ENCODE results near the gene MIF. TPM values are rescaled to one million over a fixed set of nuclear protein-coding genes. Genes with fewer than 3 reads are reported as not detected.
A peak's percentile ranks its signal among the peaks of the same experiment; 100 is the strongest.

Gene MIF
- total RNA-seq: 1,000 to 10,000 TPM; 1,485 to 1,525 TPM

DNA sequence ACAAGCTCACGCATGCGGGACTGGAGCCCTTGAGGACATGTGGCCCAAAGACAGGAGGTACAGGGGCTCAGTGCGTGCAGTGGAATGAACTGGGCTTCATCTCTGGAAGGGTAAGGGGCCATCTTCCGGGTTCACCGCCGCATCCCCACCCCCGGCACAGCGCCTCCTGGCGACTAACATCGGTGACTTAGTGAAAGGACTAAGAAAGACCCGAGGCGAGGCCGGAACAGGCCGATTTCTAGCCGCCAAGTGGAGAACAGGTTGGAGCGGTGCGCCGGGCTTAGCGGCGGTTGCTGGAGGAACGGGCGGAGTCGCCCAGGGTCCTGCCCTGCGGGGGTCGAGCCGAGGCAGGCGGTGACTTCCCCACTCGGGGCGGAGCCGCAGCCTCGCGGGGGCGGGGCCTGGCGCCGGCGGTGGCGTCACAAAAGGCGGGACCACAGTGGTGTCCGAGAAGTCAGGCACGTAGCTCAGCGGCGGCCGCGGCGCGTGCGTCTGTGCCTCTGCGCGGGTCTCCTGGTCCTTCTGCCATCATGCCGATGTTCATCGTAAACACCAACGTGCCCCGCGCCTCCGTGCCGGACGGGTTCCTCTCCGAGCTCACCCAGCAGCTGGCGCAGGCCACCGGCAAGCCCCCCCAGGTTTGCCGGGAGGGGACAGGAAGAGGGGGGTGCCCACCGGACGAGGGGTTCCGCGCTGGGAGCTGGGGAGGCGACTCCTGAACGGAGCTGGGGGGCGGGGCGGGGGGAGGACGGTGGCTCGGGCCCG is at the start of gene MIF:
TSS of gene MIF (plus strand) at position 439 of the 765 bp plus-strand sequence. CDS start at position 531, 92 bp downstream.
- ChIA-PET CTCF (interaction anchor here (0.7 to 2.0 kb wide), 23 partner anchors 9 to 349 kb away, joined by 3 to 28 read pairs (median 5); partner anchors contain the start of genes CABIN1, CHCHD10 and SLC2A11), POLR2A (interaction anchor here (0.6 to 9.2 kb wide), 23 partner anchors 9 to 538 kb away, joined by 3 to 125 read pairs (median 4); partner anchors contain the start of gene SLC2A11)
- no peaks in the 10 kb centered on the region for H3K27me3 Mint-ChIP-seq
- H3K4me3 Mint-ChIP-seq: peak within 1 kb of the TSS; percentile 94
- H3K9me3 Mint-ChIP-seq: no peaks in the 10 kb centered on the region
- H3K36me3 Mint-ChIP-seq (ENCODE audit: low read depth): peaks cover 36% of the 10 kb centered on the region
- TF ChIP-seq, protein P1, sequence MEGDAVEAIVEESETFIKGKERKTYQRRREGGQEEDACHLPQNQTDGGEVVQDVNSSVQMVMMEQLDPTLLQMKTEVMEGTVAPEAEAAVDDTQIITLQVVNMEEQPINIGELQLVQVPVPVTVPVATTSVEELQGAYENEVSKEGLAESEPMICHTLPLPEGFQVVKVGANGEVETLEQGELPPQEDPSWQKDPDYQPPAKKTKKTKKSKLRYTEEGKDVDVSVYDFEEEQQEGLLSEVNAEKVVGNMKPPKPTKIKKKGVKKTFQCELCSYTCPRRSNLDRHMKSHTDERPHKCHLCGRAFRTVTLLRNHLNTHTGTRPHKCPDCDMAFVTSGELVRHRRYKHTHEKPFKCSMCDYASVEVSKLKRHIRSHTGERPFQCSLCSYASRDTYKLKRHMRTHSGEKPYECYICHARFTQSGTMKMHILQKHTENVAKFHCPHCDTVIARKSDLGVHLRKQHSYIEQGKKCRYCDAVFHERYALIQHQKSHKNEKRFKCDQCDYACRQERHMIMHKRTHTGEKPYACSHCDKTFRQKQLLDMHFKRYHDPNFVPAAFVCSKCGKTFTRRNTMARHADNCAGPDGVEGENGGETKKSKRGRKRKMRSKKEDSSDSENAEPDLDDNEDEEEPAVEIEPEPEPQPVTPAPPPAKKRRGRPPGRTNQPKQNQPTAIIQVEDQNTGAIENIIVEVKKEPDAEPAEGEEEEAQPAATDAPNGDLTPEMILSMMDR (IDR thresholded peaks at IDR 0.05): peak; percentile 85
- peaks cover 21% of the 10 kb centered on the region for H3K4me1 Mint-ChIP-seq (ENCODE audit: low read depth)
- intact Hi-C loops (cut with micrococcal nuclease): no loop called here
- DNase-seq (peak; percentile 96), ATAC-seq (peak; percentile 91)
- peak within 1 kb of the TSS; percentile 99 for H3K27ac Mint-ChIP-seq

DNA sequence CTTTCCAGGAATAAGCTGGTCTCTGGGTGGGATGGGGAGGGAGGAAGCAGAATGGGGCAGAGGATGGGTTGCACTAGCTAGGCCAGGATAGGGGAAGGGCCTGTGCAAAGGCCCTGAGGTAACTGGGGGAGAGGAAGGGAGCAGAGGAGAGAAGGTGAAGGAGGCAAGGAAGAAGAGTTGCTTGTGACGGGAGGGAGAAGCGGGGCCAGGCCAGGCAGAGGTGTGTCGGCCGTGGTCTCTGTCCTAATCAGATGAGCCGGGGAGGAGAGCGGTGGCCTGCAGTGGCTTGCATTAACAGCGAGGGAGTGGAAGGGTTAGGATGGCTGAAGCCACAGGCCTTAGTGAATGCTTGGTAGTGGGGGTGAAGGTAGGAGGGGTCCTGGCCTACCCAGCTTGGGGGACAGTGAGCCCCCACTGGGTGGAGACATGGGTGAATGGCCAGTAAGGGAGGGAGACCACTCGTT is 49.4 kb upstream of the MIF start:
- CTCF ChIA-PET: interaction anchor here (1.0 to 1.5 kb wide), 5 partner anchors 13 to 253 kb away, joined by 3 to 4 read pairs (median 3); partner anchors contain the start of genes MIF and SLC2A11
- Mint-ChIP-seq H3K27me3 (no peaks in the 10 kb centered on the region), H3K27ac (no peak overlapping the region), H3K4me3 (no peak overlapping the region), H3K9me3 (no peaks in the 10 kb centered on the region), H3K4me1 (ENCODE audit: low read depth) (peaks cover 9% of the 10 kb centered on the region), H3K36me3 (ENCODE audit: low read depth) (no peaks in the 10 kb centered on the region)
- DNase-seq (no peak), ATAC-seq (no peak)
- TF ChIP-seq, protein P1 (IDR thresholded peaks at IDR 0.05): no peak
- POLR2A ChIA-PET: interaction anchor here (1.3 kb wide), 1 partner anchor 46 kb away, joined by 4 read pairs; no protein-coding TSS in a partner anchor
- intact Hi-C loops (cut with micrococcal nuclease): loop anchor here (5.0 kb wide), 1 partner anchor 77 kb away; the partner anchor contains the start of gene CHCHD10

DNA sequence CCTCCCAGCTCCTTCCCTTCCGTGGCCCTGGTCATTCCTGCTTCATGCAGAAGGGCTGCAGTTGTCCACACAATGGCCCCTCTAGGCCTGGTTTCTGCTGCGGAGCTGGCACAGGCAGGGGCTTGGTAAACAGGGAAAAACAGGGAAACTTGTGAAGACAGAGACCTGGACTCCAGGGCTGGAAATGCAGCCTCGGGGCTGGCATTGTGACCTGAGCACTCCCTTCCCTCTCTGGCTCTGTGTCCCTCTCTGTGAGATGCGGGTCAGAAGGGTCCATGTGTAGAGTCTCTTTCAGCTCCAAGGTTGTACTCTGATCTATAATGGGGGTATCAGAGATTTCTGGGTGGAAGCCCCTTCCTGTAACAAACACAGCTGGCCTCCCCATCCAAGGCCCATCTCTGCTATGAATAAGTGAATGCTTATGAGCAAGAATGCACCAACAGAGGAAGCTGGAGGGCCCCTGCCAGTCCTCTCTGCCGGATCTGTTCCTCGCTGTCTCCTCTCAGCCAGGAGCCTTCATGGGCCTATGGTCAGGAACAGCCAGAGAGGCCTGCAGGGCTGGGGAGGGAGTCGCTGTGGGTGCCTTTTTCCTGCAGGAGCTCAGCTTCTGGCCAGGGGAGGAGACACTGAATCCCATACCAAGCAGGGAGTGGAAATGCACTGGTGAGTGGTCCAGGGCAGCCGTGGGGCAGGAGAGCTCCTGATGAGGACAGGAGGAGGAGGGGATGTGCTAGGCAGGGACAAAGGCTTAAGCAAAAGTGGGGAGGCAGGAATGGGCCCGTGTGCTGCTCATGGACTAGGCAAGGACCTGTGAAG is 48.7 kb upstream of the MIF start:
- DNase-seq (no peak), ATAC-seq (no peak)
- Mint-ChIP-seq H3K4me1 (ENCODE audit: low read depth) (peaks cover 7% of the 10 kb centered on the region), H3K4me3 (no peak overlapping the region), H3K27ac (no peak overlapping the region), H3K27me3 (no peaks in the 10 kb centered on the region), H3K36me3 (ENCODE audit: low read depth) (no peaks in the 10 kb centered on the region), H3K9me3 (no peaks in the 10 kb centered on the region)
- TF ChIP-seq, protein P1 (IDR thresholded peaks at IDR 0.05): no peak
- CTCF ChIA-PET: interaction anchor here (0.8 to 1.6 kb wide), 6 partner anchors 12 to 304 kb away, joined by 3 to 5 read pairs (median 4); partner anchors contain the start of gene SLC2A11
- intact Hi-C loops (cut with micrococcal nuclease): loop anchor here (5.0 kb wide), 1 partner anchor 78 kb away; the partner anchor contains the start of gene CHCHD10
- POLR2A ChIA-PET: interaction anchor here (1.2 to 1.3 kb wide), 2 partner anchors 13 to 46 kb away, joined by 4 read pairs; no protein-coding TSS in a partner anchor

DNA sequence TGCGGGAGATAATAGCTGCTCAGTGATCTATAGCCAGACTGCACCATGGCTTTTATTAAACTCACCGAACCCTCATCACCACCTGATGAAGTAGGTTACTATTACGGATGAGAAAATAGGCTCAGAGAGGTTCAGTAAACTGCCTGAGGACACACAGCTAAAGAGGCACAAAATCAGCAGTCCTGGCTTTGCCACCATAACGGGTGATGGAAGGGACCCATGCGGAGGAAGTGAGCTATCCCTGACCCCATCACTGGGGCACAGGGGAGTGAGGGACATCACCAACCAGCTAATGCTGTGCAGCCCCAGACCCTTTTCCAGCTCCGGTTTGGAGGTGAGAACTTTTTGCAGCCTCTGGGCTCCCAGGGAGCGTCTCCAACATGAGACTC is 48.1 kb upstream of the MIF start:
- no peak overlapping the region for H3K27ac Mint-ChIP-seq
- no peak for DNase-seq
- TF ChIP-seq, protein P1 (IDR thresholded peaks at IDR 0.05): no peak
- H3K9me3 Mint-ChIP-seq: no peaks in the 10 kb centered on the region
- no peak for ATAC-seq
- intact Hi-C loops (cut with micrococcal nuclease): loop anchor here (5.0 kb wide), 1 partner anchor 79 kb away; the partner anchor contains the start of gene CHCHD10
- POLR2A ChIA-PET: interaction anchor here (1.2 kb wide), 1 partner anchor 13 kb away, joined by 4 read pairs; no protein-coding TSS in a partner anchor
- CTCF ChIA-PET: interaction anchor here (0.8 to 1.6 kb wide), 4 partner anchors 34 to 305 kb away, joined by 3 to 5 read pairs (median 4); no protein-coding TSS in a partner anchor
- no peaks in the 10 kb centered on the region for H3K36me3 Mint-ChIP-seq (ENCODE audit: low read depth)
- H3K27me3 Mint-ChIP-seq: peaks cover under 1% of the 10 kb centered on the region
- no peak overlapping the region for H3K4me3 Mint-ChIP-seq
- H3K4me1 Mint-ChIP-seq (ENCODE audit: low read depth): peaks cover 7% of the 10 kb centered on the region

Data from activated CD8-positive, alpha-beta T cell treated with anti-CD3 and anti-CD28 coated beads for 36 hours (primary cell).